BLaER1 treated with 17β-estradiol and CSF1 and Interleukin-3, amounts not matched to agents 10 nM and 100 nM (cell line): ENCODE results near the gene SIGMAR1.
A peak's percentile ranks its signal among the peaks of the same experiment; 100 is the strongest.

Experiments used
- H3K27ac ChIP-seq, 11 experiments: shearing (Covaris generic); formaldehyde crosslinking; 2 replicates each; pipeline ENCODE4 v1.8.1; 2022
- H3K27me3 ChIP-seq, 11 experiments: shearing (Covaris generic); formaldehyde crosslinking; 2 replicates each; pipeline ENCODE4 v1.8.1; 2022
- H3K36me3 ChIP-seq, 11 experiments: shearing (Covaris generic); formaldehyde crosslinking; 2 replicates each; pipeline ENCODE4 v1.8.1; 2022
- H3K4me1 ChIP-seq, 10 experiments: shearing (Covaris generic); formaldehyde crosslinking; 2 replicates each; pipeline ENCODE4 v1.8.1; 2022
- H3K4me2 ChIP-seq, 11 experiments: shearing (Covaris generic); formaldehyde crosslinking; 2 replicates each; pipeline ENCODE4 v1.8.1; 2022
- H3K4me3 ChIP-seq, 10 experiments: shearing (Covaris generic); formaldehyde crosslinking; 2 replicates each; pipeline ENCODE4 v1.8.1; 2022
- H3K9ac ChIP-seq, 11 experiments: shearing (Covaris generic); formaldehyde crosslinking; 2 replicates each; pipeline ENCODE4 v1.8.1; 2022
- H3K9me3 ChIP-seq, 11 experiments: shearing (Covaris generic); formaldehyde crosslinking; replicated peaks in 1 of 11; 2 replicates each; pipeline ENCODE4 v1.8.1; 2022
- H4K20me1 ChIP-seq, 11 experiments: shearing (Covaris generic); formaldehyde crosslinking; 2 replicates each; pipeline ENCODE4 v1.8.1; 2022
- Cebpa-rat ChIP-seq, 11 experiments: shearing (Covaris generic); IDR thresholded peaks; 2 replicates each; pipeline ENCODE4 v1.8.1; 2022

Gene SIGMAR1

DNA sequence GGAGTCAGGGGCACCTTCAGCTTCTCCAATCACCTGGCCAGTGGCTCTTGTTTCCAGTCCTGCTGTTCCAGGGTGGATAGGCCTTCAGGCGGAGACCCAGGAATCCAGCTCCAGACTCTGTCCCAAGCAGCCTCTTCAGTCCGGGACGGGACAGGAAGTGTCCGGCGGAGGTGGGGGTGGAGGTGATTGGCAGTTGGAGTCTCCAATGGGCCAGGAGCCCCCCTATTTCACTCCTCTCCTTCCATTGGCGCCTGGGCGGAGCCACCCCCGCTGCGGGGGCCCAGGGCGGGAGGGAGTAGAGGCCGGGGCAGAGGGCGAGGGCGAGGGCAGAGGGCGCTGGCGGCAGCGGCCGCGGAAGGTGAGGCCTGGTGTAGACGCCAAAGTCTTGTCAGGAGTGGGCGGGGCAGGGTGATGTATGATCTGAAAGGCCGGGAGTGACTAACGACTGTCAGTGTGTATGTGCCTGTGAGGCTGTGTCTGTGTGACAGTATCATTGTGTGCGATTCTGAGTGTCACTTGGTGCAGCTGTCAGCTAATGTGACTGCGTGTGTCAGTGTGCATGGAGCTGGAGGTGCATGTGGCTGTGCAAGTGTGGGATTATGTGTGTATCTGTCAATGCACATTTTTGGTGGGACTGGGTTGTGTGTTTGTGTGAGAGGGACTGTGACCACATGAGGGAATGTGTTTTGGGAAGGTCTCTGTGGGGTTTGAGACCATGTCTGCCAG lies 14.5 kb upstream of the SIGMAR1 start, which contains the start of gene IL11RA:
Gene IL11RA, plus strand, starts transcription at position 310 of the 726 bp plus-strand sequence. CDS start 3,033 bp downstream, outside the sequence.
- Histone ChIP-seq H3K27ac (0 out of 22 replicates have a peak within 1 kb of the TSS, but pooled peaks of 1 of the 11 experiments have one; percentile 20), H3K4me3 (no peak within 1 kb of the TSS), H3K27me3 (no peaks in the 10 kb centered on the region), H3K9me3 (no peaks in the 10 kb centered on the region), H3K9ac (peak within 1 kb of the TSS in 2 of 11 experiments; percentile 10 to 15; a peak in 2 of 22 replicates), H3K36me3 (peaks cover 29 to 40% (median 34%) of the 10 kb centered on the region in 11 experiments), H3K4me1 (peaks cover 28 to 44% (median 34%) of the 10 kb centered on the region in 10 experiments), H4K20me1 (peaks cover 0 to 17% (median 11%) of the 10 kb centered on the region in 11 experiments; a peak in 11 of 22 replicates), H3K4me2 (peak within 1 kb of the TSS in 9 of 11 experiments; percentile 9 to 42 (median 27); a peak in 10 of 22 replicates)
- TF ChIP-seq Cebpa-rat (IDR thresholded peaks at IDR 0.05) = no peak

DNA sequence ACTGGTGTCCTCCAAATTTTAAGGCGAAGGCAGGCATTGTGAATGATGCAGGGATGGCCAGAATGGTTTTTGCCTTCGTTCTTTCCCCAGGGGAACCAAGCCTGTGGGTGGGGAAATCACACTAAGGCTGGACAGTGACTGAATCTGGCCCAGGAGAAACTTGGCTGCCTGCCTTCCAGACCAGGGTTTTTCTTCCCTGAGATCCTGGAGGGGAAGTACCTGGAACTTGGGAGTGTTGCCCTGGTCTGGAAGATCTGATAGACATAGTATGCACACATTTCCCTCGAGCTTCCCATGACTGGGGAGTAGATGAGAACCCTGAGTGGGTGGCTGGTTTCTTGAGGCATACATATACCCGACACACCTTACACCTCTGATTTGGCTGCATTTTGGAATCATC lies 13.7 kb upstream of the SIGMAR1 start:
- H3K4me2 ChIP-seq = no peak overlapping the region
- peaks cover 29 to 45% (median 34%) of the 10 kb centered on the region in 10 experiments for H3K4me1 ChIP-seq
- H3K27ac ChIP-seq = no peak overlapping the region
- no peaks in the 10 kb centered on the region for H3K27me3 ChIP-seq
- peaks cover 0 to 17% (median 11%) of the 10 kb centered on the region in 11 experiments; a peak in 11 of 22 replicates for H4K20me1 ChIP-seq
- no peak overlapping the region for H3K4me3 ChIP-seq
- TF ChIP-seq Cebpa-rat (IDR thresholded peaks at IDR 0.05) = no peak
- no peak overlapping the region for H3K9ac ChIP-seq
- H3K9me3 ChIP-seq = no peaks in the 10 kb centered on the region
- H3K36me3 ChIP-seq = peaks cover 29 to 40% (median 34%) of the 10 kb centered on the region in 11 experiments

DNA sequence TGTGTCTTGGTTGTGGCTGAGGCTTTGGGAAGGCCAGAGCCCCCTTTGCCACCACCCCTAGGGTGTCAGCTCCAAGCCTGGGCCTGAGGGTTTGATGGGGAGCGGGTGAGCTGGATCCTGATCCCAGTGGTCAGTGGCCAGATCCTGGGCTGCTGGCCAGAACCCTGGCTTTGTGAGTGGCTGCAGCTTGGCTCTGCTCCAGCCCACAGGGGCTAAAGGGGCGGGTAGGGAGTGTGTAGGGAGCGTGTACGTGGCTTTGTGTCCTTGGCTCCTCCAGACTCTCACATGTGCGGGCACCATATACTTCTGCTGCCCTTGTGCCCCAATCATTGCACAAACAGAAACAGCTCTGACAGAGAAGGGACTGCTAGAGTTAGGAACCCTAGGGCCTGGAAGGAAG lies 13.2 kb upstream of the SIGMAR1 start:
- H3K27me3 ChIP-seq = no peaks in the 10 kb centered on the region
- no peak overlapping the region for H3K4me2 ChIP-seq
- no peak overlapping the region for H3K27ac ChIP-seq
- H4K20me1 ChIP-seq = peaks cover 0 to 17% (median 11%) of the 10 kb centered on the region in 11 experiments; a peak in 11 of 22 replicates
- no peak for TF ChIP-seq Cebpa-rat (IDR thresholded peaks at IDR 0.05)
- H3K4me1 ChIP-seq = peaks cover 34 to 49% (median 39%) of the 10 kb centered on the region in 10 experiments
- H3K9ac ChIP-seq = no peak overlapping the region
- H3K4me3 ChIP-seq = no peak overlapping the region
- no peaks in the 10 kb centered on the region for H3K9me3 ChIP-seq
- H3K36me3 ChIP-seq = peaks cover 29 to 40% (median 34%) of the 10 kb centered on the region in 11 experiments

DNA sequence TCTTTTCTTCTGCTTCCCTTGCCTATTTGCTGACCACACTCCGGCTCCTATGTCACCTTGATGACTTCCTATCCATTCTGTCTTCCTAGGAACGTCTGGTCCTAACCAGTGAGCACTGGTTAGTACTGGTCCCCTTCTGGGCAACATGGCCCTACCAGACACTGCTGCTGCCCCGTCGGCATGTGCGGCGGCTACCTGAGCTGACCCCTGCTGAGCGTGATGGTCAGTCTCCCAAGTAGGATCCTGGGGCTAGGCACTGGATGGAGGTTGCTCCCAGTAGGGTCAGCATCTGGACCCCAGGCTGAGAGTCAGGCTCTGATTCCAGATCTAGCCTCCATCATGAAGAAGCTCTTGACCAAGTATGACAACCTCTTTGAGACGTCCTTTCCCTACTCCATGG lies 11.1 kb upstream of the SIGMAR1 start:
- no peak for TF ChIP-seq Cebpa-rat (IDR thresholded peaks at IDR 0.05)
- Histone ChIP-seq H3K27me3 (no peaks in the 10 kb centered on the region), H3K4me3 (0 out of 20 replicates have a peak overlapping the region, but pooled peaks of 1 of the 10 experiments have one; percentile 82), H3K9me3 (no peaks in the 10 kb centered on the region), H3K4me2 (peak overlapping the region in 10 of 11 experiments; percentile 91 to 100 (median 98); a peak in 12 of 22 replicates), H3K4me1 (peaks cover 35 to 49% (median 39%) of the 10 kb centered on the region in 10 experiments), H3K27ac (no peak overlapping the region), H3K9ac (no peak overlapping the region), H3K36me3 (peaks cover 29 to 40% (median 34%) of the 10 kb centered on the region in 11 experiments), H4K20me1 (peaks cover 0 to 17% (median 11%) of the 10 kb centered on the region in 11 experiments; a peak in 11 of 22 replicates)

DNA sequence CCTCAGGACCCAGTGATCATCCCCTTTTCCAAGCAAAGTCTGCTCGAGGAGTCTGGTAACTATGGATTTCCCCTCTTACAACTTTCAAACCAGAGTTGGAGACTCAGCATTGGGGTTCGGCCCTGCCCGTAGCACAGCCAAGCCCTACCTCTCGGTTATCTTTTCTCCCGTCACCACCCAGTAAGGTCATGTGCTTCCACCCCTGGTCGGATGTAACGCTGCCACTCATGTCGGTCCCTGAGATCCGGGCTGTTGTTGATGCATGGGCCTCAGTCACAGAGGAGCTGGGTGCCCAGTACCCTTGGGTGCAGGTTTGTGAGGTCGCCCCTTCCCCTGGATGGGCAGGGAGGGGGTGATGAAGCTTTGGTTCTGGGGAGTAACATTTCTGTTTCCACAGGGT lies 10.1 kb upstream of the SIGMAR1 start:
- Histone ChIP-seq H3K27me3 (no peaks in the 10 kb centered on the region), H3K9me3 (no peaks in the 10 kb centered on the region), H3K4me2 (peak overlapping the region; percentile 91 to 100 (median 98)), H4K20me1 (peaks cover 0 to 17% (median 11%) of the 10 kb centered on the region in 11 experiments; a peak in 11 of 22 replicates), H3K4me1 (peaks cover 26 to 40% (median 29%) of the 10 kb centered on the region in 10 experiments), H3K9ac (peak overlapping the region; percentile 80 to 86 (median 84); a peak in 21 of 22 replicates), H3K36me3 (peaks cover 29 to 40% (median 34%) of the 10 kb centered on the region in 11 experiments), H3K4me3 (peak overlapping the region; percentile 68 to 83 (median 78)), H3K27ac (peak overlapping the region in 8 of 11 experiments; percentile 74 to 83 (median 80); a peak in 10 of 22 replicates)
- TF ChIP-seq Cebpa-rat (IDR thresholded peaks at IDR 0.05) = no peak

DNA sequence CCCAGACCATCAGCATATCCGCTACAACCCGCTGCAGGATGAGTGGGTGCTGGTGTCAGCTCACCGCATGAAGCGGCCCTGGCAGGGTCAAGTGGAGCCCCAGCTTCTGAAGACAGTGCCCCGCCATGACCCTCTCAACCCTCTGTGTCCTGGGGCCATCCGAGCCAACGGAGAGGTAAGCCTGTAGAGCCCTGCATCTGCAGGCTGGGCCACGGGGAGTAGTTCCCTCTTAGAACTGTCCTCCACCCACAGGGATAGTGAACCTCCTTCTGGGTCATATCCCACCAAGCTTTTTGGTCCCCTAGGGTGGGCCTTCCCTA lies 9.5 kb upstream of the SIGMAR1 start:
- H3K27ac ChIP-seq = peak overlapping the region; percentile 40 to 83 (median 77); a peak in 21 of 22 replicates
- H4K20me1 ChIP-seq = peaks cover 0 to 17% (median 11%) of the 10 kb centered on the region in 11 experiments; a peak in 11 of 22 replicates
- H3K4me3 ChIP-seq = peak overlapping the region; percentile 68 to 83 (median 78)
- peak overlapping the region; percentile 91 to 100 (median 98) for H3K4me2 ChIP-seq
- H3K4me1 ChIP-seq = peaks cover 23 to 34% (median 27%) of the 10 kb centered on the region in 10 experiments
- H3K27me3 ChIP-seq = no peaks in the 10 kb centered on the region
- no peak for TF ChIP-seq Cebpa-rat (IDR thresholded peaks at IDR 0.05)
- H3K9ac ChIP-seq = peak overlapping the region; percentile 80 to 86 (median 84)
- H3K9me3 ChIP-seq = no peaks in the 10 kb centered on the region
- H3K36me3 ChIP-seq = peaks cover 29 to 40% (median 34%) of the 10 kb centered on the region in 11 experiments

DNA sequence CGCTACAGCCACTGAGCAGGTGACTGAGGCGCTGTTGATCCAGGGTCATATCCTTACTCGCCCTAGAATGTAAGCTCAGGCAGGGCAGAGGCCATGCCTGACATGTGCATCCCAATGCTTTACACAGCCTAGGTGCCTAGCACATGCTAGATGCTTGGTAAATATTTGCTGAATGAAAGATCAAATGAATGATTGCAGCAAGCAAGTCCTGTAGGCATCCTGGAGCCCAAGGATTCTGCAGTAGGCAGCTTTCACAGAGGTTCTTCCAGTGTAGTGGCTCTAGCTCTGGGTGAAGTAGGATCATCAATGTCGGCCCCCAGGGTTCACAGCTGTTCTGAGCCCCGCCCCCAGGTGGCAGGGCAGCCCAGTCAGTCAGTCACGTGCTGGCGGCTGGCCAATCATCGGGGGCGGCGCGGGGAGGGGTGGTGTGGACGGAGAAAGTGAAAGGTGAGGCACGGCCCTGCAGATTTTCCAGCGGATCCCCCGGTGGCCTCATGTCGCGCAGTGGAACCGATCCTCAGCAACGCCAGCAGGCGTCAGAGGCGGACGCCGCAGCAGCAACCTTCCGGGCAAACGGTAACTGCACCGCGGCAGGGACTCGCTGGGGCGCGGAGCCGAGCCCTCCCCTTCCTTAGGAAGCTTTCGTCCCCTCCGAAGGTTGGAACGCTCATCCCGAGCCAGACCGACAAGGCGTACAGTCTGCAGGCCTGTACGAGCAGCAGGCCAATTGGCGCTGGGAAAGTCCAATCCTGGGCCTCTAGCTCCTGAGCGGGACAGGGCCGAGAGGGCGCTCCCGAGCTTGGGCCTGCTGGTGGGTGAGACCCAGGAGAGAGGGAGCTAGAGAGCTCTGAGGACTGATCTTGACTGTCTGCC lies 8.9 kb upstream of the SIGMAR1 start, which contains the start of gene GALT:
Gene GALT, plus strand, starts transcription at position 465 of the 873 bp plus-strand sequence. Its CDS starts 30 bp downstream, at position 495.
- Histone ChIP-seq H3K27me3 (no peaks in the 10 kb centered on the region), H3K4me3 (peak within 1 kb of the TSS; percentile 68 to 83 (median 78)), H3K9ac (peak within 1 kb of the TSS; percentile 80 to 86 (median 84)), H3K27ac (peak within 1 kb of the TSS; percentile 40 to 83 (median 77); a peak in 21 of 22 replicates), H3K4me1 (peaks cover 20 to 33% (median 28%) of the 10 kb centered on the region in 10 experiments), H3K36me3 (peaks cover 29 to 35% (median 34%) of the 10 kb centered on the region in 11 experiments), H3K9me3 (no peaks in the 10 kb centered on the region), H3K4me2 (peak within 1 kb of the TSS; percentile 91 to 100 (median 98)), H4K20me1 (peaks cover 0 to 17% (median 11%) of the 10 kb centered on the region in 11 experiments; a peak in 11 of 22 replicates)
- TF ChIP-seq Cebpa-rat (IDR thresholded peaks at IDR 0.05) = no peak

DNA sequence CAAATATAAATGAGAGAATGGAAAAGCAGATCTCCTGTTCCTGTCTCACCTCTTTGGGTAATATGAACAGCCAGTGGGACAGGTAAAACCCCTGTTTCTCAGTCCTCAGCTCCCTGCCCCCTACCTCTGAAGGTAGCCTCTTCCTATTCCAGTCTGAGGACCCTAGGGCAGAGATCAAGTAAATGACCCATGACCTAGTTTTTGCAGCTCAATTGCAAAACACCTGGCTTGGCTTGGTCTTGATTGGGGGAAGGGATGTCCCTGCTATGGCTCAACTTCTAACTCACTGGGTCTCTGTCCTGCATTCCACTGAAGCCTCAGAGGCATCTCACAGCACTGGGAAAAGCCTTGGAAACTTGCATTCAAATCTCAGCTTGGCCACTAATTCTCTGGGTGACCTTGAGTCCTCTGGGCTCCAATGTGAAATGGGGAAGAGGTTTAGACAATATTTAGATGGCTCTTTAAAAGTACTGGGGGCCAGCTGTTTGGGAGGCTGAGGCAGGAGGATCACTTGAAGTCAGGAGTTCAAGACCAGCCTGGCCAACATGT lies 7.3 kb upstream of the SIGMAR1 start:
- Histone ChIP-seq H3K36me3 (peaks cover 16 to 21% (median 19%) of the 10 kb centered on the region in 11 experiments), H3K4me3 (no peak overlapping the region), H3K4me1 (peaks cover 20 to 38% (median 29%) of the 10 kb centered on the region in 10 experiments), H3K27ac (no peak overlapping the region), H3K9ac (no peak overlapping the region), H3K9me3 (no peaks in the 10 kb centered on the region), H4K20me1 (peaks cover 0 to 17% (median 11%) of the 10 kb centered on the region in 11 experiments; a peak in 11 of 22 replicates), H3K27me3 (no peaks in the 10 kb centered on the region), H3K4me2 (no peak overlapping the region)
- TF ChIP-seq Cebpa-rat (IDR thresholded peaks at IDR 0.05) = no peak
